Measurements from ENCODE around the gene PLEKHA4. TPM values are rescaled to one million over a fixed set of nuclear protein-coding genes. Genes with fewer than 3 reads are reported as not detected.
"Not testable (repeated sequence)": the region's sequence is repeated elsewhere in the genome, so short reads cannot be mapped to it uniquely, and the experiment has no call there.

The PLEKHA4 gene
- total RNA-seq, 1 experiment from 2014 or later = 11.5 TPM

DNA sequence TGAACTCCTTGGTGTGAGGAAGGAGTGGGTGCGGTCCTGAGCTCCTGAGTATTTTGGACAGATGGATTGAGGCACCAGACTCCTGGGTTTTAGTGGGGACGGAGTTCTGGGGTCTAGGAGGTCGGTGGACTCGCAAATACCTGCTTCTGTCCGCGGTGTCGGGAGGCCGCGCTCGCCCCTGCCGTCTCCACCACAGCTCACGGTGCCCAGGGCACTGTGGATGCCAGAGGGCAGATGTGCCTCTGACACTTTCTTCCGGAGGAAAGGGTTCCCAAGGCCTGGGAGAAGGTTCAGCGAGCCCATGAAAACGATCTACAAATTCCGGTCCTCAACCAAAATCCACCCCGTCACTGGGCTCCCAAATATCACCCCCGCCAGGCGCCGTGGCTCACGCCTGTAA lies 26.8 kb upstream of the PLEKHA4 start:
- in situ Hi-C loops (cut with HindIII; ENCODE audit: low pct_unique_long_range_greater_than_20kb, low sequenced_read_pairs) = no loop called here
- no peak for DNase-seq (ENCODE audit: low read depth)

DNA sequence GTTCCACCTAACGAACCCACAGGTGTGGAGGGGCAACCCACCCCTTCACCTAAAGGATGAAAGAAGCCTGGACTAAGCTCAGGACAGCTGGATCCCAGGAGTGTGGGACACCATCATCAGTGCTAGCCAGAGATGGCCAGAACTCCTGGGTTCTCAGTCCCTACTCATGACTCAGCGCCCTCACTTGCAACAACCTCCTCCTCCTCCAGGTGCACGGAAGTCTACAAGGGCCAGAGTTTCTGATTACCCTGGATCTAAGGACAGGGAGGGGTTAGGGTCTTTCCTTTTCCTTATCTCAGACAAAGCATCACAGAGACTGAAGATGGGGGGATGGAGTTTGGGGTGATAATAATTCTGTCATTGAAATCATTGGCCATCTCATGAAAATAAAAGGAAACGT lies 22.1 kb upstream of the PLEKHA4 start:
- in situ Hi-C loops (cut with HindIII; ENCODE audit: low pct_unique_long_range_greater_than_20kb, low sequenced_read_pairs) = no loop called here
- no peak for DNase-seq (ENCODE audit: low read depth)

DNA sequence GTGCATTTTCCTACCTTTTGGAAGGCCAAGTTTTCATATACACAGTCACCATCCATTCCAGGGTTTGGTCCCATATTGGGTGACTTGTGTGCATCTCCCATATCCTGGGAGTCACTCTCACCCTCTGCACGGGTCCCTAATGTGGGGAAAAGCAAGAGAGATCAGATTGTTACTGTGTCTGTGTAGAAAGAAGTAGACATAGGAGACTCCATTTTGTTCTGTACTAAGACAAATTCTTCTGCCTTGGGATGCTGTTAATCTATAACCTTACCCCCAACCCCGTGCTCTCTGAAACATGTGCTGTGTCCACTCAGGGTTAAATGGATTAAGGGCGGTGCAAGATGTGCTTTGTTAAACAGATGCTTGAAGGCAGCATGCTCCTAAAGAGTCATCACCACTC lies 21.1 kb upstream of the PLEKHA4 start:
- DNase-seq (ENCODE audit: low read depth); in situ Hi-C loops (cut with HindIII; ENCODE audit: low pct_unique_long_range_greater_than_20kb, low sequenced_read_pairs): not testable (repeated sequence)

DNA sequence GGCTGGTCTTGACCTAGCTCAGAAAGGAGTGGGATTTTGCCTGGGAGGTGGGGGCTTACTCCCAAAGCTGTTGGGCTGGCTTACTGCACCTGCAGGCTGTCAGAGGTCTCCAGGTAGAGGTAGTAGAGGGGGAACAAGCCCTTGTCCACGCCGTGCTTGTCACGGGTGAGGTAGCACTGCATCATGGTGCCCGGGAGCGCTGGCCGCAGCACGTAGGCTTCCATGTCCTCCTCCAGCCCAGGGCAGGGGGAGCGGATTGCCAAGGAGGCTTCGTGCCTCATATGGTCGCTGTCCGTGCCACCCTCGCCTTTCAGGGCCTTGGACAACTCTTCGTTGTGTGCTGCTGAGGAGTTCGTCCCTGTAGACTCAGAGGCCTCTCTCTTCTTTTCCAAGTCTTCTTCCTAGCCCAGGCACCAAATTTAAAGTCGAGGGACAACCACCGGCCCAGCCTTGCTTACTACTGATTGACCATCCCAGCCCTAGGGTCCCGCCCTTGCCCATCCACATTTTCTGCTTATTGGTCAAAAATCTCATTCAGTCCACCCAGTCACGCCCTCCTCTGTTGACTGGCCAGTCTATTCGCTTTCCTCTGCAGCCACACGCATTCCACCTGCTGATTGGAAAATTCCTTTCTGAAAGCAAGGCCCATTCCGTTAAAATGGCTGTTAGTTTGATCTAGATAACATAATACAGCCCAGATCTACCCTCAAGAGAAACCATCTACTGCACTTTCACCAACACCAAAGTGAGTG lies 19.6 kb upstream of the PLEKHA4 start:
- no peak for DNase-seq (ENCODE audit: low read depth)
- in situ Hi-C loops (cut with HindIII; ENCODE audit: low pct_unique_long_range_greater_than_20kb, low sequenced_read_pairs) = no loop called here

DNA sequence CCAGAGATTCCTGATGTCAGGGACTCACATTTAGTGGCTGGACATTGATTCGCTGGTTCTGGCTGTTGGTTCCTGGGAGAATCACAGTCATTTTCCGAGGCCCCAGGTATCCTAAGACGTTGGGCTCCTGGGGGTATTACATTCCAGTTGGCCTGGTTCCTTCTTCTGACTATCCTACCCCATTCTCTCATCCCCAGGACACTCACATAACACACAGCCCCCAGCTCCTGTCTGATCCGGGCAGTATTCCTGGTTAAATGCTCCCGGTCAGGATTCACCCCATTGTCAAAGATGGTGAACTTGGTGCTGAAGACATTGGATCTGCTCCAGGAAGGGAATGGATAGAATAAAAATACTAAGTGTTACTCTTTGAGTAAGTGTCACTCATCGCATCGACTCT lies 15.3 kb upstream of the PLEKHA4 start:
- DNase-seq (ENCODE audit: low read depth) = no peak
- in situ Hi-C loops (cut with HindIII; ENCODE audit: low pct_unique_long_range_greater_than_20kb, low sequenced_read_pairs) = no loop called here

DNA sequence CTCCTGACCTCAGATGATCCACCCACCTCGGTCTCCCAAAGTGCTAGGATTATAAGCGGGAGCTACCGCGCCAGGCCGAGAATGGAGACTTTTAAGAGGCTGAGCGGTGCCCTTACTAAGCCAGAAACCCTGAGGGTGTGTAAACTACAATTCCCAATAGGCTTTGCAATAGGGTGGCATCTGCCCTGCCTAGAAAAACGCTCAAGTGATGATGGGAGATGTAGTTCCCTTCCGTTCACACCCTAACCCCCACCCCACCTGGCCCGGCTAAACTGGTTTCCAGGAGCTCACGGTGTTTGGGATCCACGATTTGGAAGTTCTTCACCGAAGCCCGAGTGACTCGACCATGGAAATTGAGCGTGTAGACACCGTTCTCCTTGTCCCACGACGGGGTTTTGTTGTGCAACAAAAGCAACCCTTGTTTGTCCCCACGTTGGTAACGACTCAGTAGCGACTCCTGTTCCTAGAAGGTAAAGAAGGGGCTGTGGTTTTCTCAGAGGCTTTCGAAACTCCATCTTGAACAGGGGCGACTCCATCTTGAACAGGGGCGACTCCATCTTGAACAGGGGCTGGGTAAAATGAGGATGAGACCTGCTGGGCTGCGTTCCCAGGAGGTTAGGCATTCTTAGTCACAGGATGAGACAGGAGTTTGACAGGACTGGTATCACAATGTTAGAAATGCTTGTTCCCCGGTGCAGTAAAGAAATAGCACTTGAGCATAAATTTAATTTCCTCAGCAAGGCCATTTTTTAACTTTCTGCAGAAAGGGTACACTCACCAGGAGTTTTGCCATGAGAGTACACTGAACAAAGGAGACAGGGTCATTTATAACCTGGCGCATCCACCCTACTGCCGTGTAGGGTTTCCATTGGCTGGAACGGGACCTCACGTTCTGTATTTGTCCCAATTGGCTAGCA lies 13.6 kb upstream of the PLEKHA4 start:
- in situ Hi-C loops (cut with HindIII; ENCODE audit: low pct_unique_long_range_greater_than_20kb, low sequenced_read_pairs) = no loop called here
- no peak for DNase-seq (ENCODE audit: low read depth)

DNA sequence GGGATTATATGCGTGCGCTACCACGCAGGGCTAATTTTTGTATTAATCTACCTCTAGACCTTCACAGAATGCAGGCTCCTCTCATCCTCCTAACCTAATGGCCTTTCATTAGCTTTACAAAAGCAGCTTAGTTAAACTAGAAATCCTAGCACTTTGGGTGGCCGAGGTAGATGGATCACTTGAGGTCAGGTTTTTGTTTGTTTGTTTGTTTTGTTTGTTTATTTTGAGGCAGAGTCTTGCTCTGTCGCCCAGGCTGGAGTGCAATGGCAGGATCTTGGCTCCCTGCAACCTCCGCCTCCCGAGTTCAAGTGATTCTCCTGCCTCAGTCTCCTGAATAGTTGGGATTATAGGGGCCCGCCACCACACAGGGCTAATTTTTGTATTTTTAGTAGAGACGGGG lies 11.3 kb upstream of the PLEKHA4 start:
- DNase-seq (ENCODE audit: low read depth); in situ Hi-C loops (cut with HindIII; ENCODE audit: low pct_unique_long_range_greater_than_20kb, low sequenced_read_pairs): not testable (repeated sequence)

DNA sequence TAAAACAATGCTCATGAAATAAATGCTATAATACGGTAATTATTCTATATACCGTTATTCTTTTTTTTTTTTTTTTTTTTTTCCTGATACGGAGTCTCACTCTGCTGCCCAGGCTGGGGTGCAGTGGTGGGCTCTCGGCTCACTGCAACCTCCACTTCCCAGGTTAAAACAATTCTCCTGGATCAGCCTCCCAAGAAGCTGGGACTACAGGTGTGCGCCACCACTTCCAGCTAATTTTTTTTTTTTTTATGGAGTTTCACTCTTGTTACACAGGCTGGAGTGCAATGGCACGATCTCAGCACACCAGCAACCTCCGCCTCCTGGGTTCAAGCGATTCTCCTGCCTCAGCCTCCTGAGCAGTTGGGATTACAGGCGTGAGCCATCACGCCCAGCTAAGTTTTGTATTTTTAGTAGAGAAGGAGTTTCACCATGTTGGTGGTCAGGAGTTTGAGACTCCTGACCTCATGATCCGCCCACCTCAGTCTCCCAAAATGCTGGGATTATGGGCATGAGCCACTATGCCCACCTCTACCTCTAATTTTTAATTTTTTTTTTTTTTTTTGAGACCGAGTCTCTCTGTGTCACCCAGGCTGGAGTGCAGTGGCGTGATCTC lies 10.7 kb upstream of the PLEKHA4 start:
- in situ Hi-C loops (cut with HindIII; ENCODE audit: low pct_unique_long_range_greater_than_20kb, low sequenced_read_pairs) = no loop called here
- DNase-seq (ENCODE audit: low read depth) = no peak

DNA sequence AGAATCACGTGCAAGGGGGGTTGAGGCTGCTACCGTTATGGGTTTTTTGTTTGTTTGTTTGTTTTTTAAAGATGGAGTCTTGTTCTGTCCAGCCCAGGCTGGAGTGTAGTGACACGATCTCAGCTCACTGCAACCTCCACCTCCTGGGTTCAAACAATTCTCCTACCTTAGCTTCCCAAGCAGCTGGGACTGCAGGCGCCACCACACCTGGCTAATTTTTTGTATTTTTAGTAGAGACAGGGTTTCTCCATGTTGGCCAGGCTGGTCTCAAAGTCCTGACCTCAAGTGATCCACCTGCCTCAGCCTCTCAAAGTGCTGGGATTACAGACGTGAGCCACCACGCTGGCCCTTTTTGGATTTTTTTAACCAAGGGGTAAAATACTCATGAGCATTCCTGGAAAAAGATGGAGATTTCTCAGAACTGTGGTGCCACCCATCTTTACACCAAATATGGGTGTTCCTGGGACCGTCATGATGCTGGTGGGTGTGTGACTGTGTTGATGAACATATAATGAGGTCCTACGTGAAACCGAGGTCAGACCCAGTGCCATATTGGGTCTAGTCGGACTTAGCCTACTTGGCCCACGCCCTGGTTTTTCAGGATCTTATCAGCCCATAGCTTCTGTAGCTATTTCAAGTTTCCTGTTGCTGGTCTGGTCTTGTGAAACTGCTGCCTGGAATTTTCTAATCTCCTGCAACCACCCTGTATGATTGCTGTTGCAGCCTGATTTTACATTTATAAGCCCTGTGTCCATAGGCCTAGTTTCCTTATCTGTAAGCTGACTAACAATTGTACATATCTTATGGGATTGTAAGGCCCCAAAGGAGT lies 10.0 kb upstream of the PLEKHA4 start:
- in situ Hi-C loops (cut with HindIII; ENCODE audit: low pct_unique_long_range_greater_than_20kb, low sequenced_read_pairs) = no loop called here
- no peak for DNase-seq (ENCODE audit: low read depth)

DNA sequence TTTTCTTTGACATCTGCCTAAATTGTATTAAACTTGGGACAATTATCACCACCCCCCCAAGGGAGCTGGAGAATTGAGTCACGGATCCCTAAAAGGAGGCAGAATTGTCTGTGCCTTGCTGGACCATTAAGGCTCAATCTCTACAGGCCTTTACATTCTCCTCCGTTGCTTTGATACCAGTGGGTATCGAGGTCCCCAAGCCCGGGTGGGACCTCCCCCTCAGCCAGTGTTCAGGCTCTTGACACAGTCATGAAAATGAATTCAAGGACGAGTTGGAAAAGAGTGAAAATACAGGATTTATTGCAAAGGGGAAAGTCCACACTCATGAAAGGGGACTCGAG lies 9.4 kb upstream of the PLEKHA4 start:
- no peak for DNase-seq (ENCODE audit: low read depth)
- in situ Hi-C loops (cut with HindIII; ENCODE audit: low pct_unique_long_range_greater_than_20kb, low sequenced_read_pairs) = no loop called here

DNA sequence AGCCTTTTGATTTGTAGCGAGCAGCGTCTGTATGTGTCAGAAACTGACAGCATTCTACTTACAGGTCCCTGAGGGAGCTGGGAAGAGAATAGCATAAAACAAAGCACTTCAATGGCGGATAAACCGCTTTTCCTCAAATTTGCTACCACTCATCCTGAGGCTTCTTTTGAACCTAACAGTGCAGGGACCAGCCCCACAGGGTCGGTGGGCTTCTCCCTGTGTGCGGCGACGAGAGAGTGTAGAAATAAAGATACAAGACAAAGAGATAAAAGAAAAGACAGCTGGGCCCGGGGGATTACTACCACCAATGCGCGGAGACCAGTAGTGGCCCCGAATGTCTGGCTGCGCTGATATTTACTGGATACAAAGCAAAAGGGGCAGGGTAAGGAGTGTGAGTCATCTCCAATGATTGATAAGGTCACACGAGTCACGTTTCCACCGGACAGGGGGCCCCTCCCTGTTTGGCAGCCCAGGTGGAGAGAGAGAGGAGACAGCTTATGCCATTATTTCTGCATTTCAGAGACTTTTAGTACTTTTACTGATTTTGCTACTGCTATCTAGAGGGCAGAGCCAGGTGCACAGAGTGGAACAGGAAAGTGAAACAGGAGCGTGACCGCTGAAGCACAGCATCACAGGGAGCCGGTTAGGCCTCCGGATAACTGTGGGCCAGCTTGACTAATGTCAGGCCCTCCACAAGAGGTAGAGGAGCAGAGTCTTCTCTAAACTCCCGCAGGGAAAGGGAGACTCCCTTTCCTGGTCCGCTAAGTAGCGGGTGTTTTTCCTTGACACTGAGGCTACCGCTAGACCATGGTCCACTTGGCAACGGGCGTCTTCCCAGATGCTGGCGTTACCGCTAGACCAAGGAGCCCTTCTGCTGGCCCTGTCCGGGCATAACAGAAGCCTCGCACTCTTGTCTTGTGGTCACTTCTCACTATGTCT lies 7.9 kb upstream of the PLEKHA4 start:
- in situ Hi-C loops (cut with HindIII; ENCODE audit: low pct_unique_long_range_greater_than_20kb, low sequenced_read_pairs) = not testable (repeated sequence)
- DNase-seq (ENCODE audit: low read depth) = peak; percentile 83

DNA sequence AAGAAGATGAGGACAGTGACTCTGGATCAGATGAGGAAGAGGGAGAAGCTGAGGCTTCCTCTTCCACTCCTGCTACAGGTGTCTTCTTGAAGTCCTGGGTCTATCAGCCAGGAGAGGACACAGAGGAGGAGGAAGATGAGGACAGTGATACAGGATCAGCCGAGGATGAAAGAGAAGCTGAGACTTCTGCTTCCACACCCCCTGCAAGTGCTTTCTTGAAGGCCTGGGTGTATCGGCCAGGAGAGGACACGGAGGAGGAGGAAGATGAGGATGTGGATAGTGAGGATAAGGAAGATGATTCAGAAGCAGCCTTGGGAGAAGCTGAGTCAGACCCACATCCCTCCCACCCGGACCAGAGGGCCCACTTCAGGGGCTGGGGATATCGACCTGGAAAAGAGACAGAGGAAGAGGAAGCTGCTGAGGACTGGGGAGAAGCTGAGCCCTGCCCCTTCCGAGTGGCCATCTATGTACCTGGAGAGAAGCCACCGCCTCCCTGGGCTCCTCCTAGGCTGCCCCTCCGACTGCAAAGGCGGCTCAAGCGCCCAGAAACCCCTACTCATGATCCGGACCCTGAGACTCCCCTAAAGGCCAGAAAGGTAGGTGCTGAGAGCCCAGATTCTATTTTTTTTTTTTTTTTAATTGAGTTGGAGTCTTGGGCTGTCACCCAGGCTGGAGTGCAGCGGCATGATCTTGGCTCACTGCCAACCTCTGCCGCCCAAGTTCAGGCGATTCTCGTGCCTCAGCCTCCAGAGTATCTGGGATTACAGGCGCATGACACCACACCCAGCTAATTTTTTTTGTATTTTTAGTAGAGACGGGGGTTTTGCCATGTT lies 6.1 kb upstream of the PLEKHA4 start:
- peak; percentile 65 for DNase-seq (ENCODE audit: low read depth)
- in situ Hi-C loops (cut with HindIII; ENCODE audit: low pct_unique_long_range_greater_than_20kb, low sequenced_read_pairs) = no loop called here

DNA sequence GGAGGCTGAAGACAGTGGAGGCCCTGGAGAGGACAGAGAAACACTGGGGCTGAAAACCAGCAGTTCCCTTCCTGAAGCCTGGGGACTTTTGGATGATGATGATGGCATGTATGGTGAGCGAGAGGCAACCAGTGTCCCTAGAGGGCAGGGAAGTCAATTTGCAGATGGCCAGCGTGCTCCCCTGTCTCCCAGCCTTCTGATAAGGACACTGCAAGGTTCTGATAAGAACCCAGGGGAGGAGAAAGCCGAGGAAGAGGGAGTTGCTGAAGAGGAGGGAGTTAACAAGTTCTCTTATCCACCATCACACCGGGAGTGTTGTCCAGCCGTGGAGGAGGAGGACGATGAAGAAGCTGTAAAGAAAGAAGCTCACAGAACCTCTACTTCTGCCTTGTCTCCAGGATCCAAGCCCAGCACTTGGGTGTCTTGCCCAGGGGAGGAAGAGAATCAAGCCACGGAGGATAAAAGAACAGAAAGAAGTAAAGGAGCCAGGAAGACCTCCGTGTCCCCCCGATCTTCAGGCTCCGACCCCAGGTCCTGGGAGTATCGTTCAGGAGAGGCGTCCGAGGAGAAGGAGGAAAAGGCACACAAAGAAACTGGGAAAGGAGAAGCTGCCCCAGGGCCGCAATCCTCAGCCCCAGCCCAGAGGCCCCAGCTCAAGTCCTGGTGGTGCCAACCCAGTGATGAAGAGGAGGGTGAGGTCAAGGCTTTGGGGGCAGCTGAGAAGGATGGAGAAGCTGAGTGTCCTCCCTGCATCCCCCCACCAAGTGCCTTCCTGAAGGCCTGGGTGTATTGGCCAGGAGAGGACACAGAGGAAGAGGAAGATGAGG lies 5.3 kb upstream of the PLEKHA4 start:
- in situ Hi-C loops (cut with HindIII; ENCODE audit: low pct_unique_long_range_greater_than_20kb, low sequenced_read_pairs) = no loop called here
- DNase-seq (ENCODE audit: low read depth) = no peak

DNA sequence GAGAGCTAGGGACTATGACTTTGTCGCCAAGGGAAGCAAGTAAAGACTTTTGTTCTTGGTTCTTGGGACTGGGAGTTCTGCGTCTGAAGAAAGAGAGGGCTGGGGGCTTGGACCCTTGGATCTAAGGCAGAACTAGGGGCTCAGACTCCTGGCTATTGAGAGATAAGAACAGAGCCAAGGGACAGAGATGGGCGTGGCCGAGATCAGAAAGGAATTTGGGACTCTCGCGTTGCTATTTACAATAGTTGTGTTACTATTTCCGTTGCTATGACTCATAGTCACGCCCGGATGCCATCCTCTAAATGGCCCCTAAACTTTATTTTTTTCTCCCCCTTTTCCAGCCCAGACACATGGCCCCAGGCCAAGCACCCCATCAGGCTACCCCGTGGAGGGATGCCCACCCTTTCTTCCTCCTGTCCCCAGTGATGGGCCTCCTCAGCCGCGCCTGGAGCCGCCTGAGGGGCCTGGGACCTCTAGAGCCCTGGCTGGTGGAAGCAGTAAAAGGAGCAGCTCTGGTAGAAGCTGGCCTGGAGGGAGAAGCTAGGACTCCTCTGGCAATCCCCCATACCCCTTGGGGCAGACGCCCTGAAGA lies 4.6 kb upstream of the PLEKHA4 start:
- in situ Hi-C loops (cut with HindIII; ENCODE audit: low pct_unique_long_range_greater_than_20kb, low sequenced_read_pairs) = no loop called here
- peak; percentile 93 for DNase-seq (ENCODE audit: low read depth)

DNA sequence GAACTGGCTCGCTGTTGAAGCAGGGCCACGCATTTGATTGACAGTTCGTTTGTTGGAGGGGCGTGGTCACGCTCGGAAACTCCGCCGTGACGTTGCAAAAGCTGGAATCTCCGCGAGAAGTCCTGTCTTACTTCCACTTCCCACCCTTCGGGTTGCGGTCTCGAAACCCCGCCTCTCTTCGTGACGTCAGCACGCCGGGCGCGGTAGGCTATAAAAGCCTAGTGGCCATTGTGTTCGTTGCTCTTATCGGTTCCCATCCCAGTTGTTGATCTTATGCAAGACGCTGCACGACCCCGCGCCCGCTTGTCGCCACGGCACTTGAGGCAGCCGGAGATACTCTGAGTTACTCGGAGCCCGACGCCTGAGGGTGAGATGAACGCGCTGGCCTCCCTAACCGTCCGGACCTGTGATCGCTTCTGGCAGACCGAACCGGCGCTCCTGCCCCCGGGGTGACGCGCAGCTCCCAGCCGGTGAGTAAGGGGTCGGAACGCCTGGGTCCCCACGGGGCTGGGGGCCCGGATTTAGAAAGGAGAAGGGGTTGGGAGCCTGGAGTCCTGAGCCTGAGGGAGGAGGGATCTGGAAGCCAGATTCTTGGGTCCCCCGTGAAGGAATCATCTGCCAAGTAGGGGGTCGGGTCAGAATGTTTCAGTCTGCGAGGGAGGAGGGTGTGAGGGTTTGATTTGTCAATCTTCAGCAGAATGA lies 3.9 kb upstream of the PLEKHA4 start, which contains the start of gene PPP1R15A:
PPP1R15A (plus strand) TSS at position 240 of the 702 bp plus-strand sequence. CDS start 813 bp downstream, outside the sequence.
- in situ Hi-C loops (cut with HindIII; ENCODE audit: low pct_unique_long_range_greater_than_20kb, low sequenced_read_pairs) = no loop called here
- peak; percentile 99 for DNase-seq (ENCODE audit: low read depth)

All from Caki2 (cell line).